SJSA1 (cell line): ENCODE data around the gene CHST9. TPM values are rescaled to one million over a fixed set of nuclear protein-coding genes. Genes with fewer than 3 reads are reported as not detected.

Experiments used
- DNase-seq, 2 experiments: peaks; one replicate each; pipeline ENCODE4 v3.0.0-alpha.2; 2015 to 2020; ENCODE audit warnings: low spot score in 2 of 2, low read depth in 1 of 2
- H3K27ac ChIP-seq: fragments of 250-450 bp; sonication (Bioruptor Pico); 2 replicates; pipeline ENCODE4 v1.5.1; 2020; ENCODE audit warnings: mild to moderate bottlenecking, moderate library complexity
- H3K27me3 ChIP-seq: fragments of 250-450 bp; sonication (Bioruptor Pico); replicated peaks from 2 replicates; pipeline ENCODE4 v1.5.1; 2020; ENCODE audit warnings: mild to moderate bottlenecking, moderate library complexity
- H3K36me3 ChIP-seq: fragments of 250-450 bp; sonication (Bioruptor Pico); 2 replicates; pipeline ENCODE4 v1.5.1; 2020; ENCODE audit warnings: mild to moderate bottlenecking
- H3K4me1 ChIP-seq: fragments of 250-450 bp; sonication (Bioruptor Pico); replicated peaks from 2 replicates; pipeline ENCODE4 v1.6.1; 2021; ENCODE audit warnings: mild to moderate bottlenecking
- H3K4me3 ChIP-seq: fragments of 250-450 bp; sonication (Bioruptor Pico); 2 replicates; pipeline ENCODE4 v1.5.1; 2020; ENCODE audit warnings: mild to moderate bottlenecking
- H3K9me3 ChIP-seq: fragments of 250-450 bp; sonication (Bioruptor Pico); replicated peaks from 2 replicates; pipeline ENCODE4 v1.5.1; 2020; ENCODE audit warnings: mild to moderate bottlenecking
- total RNA-seq: library from RNA; depleted of rRNA; stranded (reverse); fragments of >200 nt; shearing (Covaris generic); gene quantifications from 2 replicates; pipeline ENCODE4 v1.2.3, GENCODE V29; 2014

Gene CHST9
- total RNA-seq, 1 experiment from 2014 or later: not detected

- Histone ChIP-seq H3K4me1 (no peaks in the 10 kb centered on the region), H3K4me3 (no peak overlapping the region), H3K36me3 (no peaks in the 10 kb centered on the region), H3K27ac (no peak overlapping the region), H3K9me3 (no peaks in the 10 kb centered on the region), H3K27me3 (no peaks in the 10 kb centered on the region)
- no peak for DNase-seq
Measured at GRCh38 chr18:27143580-27144287, 41.4 kb downstream of the CHST9 start.

- no peaks in the 10 kb centered on the region for H3K36me3 ChIP-seq
- DNase-seq: no peak
- no peaks in the 10 kb centered on the region for H3K9me3 ChIP-seq
- H3K27ac ChIP-seq: no peak overlapping the region
- no peak overlapping the region for H3K4me3 ChIP-seq
- H3K27me3 ChIP-seq: no peaks in the 10 kb centered on the region
- no peaks in the 10 kb centered on the region for H3K4me1 ChIP-seq
Measured at GRCh38 chr18:27142891-27143290, 42.2 kb downstream of the CHST9 start.

- Histone ChIP-seq H3K9me3 (no peaks in the 10 kb centered on the region), H3K27me3 (no peaks in the 10 kb centered on the region), H3K4me1 (no peaks in the 10 kb centered on the region), H3K4me3 (no peak overlapping the region), H3K36me3 (no peaks in the 10 kb centered on the region), H3K27ac (no peak overlapping the region)
- DNase-seq: no peak
Measured at GRCh38 chr18:27141876-27142275, 43.2 kb downstream of the CHST9 start.

GRCh38 chr18:27138079-27138478, 47.0 kb downstream of the CHST9 start:
- no peaks in the 10 kb centered on the region for H3K36me3 ChIP-seq

GRCh38 chr18:27136208-27136535, 48.9 kb downstream of the CHST9 start:
- H3K4me1 ChIP-seq: no peaks in the 10 kb centered on the region
- H3K4me3 ChIP-seq: no peak overlapping the region
- H3K27me3 ChIP-seq: no peaks in the 10 kb centered on the region
- DNase-seq: no peak
- no peak overlapping the region for H3K27ac ChIP-seq
- no peaks in the 10 kb centered on the region for H3K9me3 ChIP-seq
- no peaks in the 10 kb centered on the region for H3K36me3 ChIP-seq

More at GRCh38 chr18:27138079-27138478, 47.0 kb downstream of the CHST9 start:
- H3K9me3 ChIP-seq: no peaks in the 10 kb centered on the region
- no peak overlapping the region for H3K4me3 ChIP-seq
- no peaks in the 10 kb centered on the region for H3K4me1 ChIP-seq
- H3K27ac ChIP-seq: no peak overlapping the region
- H3K27me3 ChIP-seq: no peaks in the 10 kb centered on the region
- no peak for DNase-seq

GRCh38 chr18:27135504-27136207, 49.5 kb downstream of the CHST9 start:
- no peaks in the 10 kb centered on the region for H3K9me3 ChIP-seq
- H3K4me3 ChIP-seq: no peak overlapping the region
- H3K27me3 ChIP-seq: no peaks in the 10 kb centered on the region
- no peak overlapping the region for H3K27ac ChIP-seq
- H3K4me1 ChIP-seq: no peaks in the 10 kb centered on the region
- H3K36me3 ChIP-seq: no peaks in the 10 kb centered on the region
- no peak for DNase-seq

GRCh38 chr18:27130065-27130630, 55.0 kb downstream of the CHST9 start:
- H3K27ac ChIP-seq: no peak overlapping the region
- H3K27me3 ChIP-seq: no peaks in the 10 kb centered on the region
- no peaks in the 10 kb centered on the region for H3K36me3 ChIP-seq
- H3K4me1 ChIP-seq: no peaks in the 10 kb centered on the region
- DNase-seq: no peak
- no peak overlapping the region for H3K4me3 ChIP-seq
- H3K9me3 ChIP-seq: no peaks in the 10 kb centered on the region

- no peaks in the 10 kb centered on the region for H3K27me3 ChIP-seq
- no peaks in the 10 kb centered on the region for H3K9me3 ChIP-seq
- H3K4me1 ChIP-seq: no peaks in the 10 kb centered on the region
- no peak overlapping the region for H3K4me3 ChIP-seq
- H3K27ac ChIP-seq: no peak overlapping the region
- no peaks in the 10 kb centered on the region for H3K36me3 ChIP-seq
- DNase-seq: no peak
Measured at GRCh38 chr18:27124196-27124595, 60.9 kb downstream of the CHST9 start.

GRCh38 chr18:27121108-27121507, 64.0 kb downstream of the CHST9 start:
- Histone ChIP-seq H3K36me3 (no peaks in the 10 kb centered on the region), H3K9me3 (no peaks in the 10 kb centered on the region), H3K4me1 (no peaks in the 10 kb centered on the region), H3K27me3 (no peaks in the 10 kb centered on the region), H3K27ac (no peak overlapping the region), H3K4me3 (no peak overlapping the region)
- no peak for DNase-seq

- no peak for DNase-seq
- Histone ChIP-seq H3K36me3 (no peaks in the 10 kb centered on the region), H3K9me3 (no peaks in the 10 kb centered on the region), H3K4me1 (no peaks in the 10 kb centered on the region), H3K27ac (no peak overlapping the region), H3K27me3 (no peaks in the 10 kb centered on the region), H3K4me3 (no peak overlapping the region)
Measured at GRCh38 chr18:27120246-27120645, 64.9 kb downstream of the CHST9 start.

- Histone ChIP-seq H3K9me3 (no peaks in the 10 kb centered on the region), H3K36me3 (no peaks in the 10 kb centered on the region), H3K27me3 (no peaks in the 10 kb centered on the region), H3K4me3 (no peak overlapping the region), H3K4me1 (no peaks in the 10 kb centered on the region), H3K27ac (no peak overlapping the region)
- DNase-seq: no peak
Measured at GRCh38 chr18:27118973-27119372, 66.1 kb downstream of the CHST9 start.

- no peak for DNase-seq
- Histone ChIP-seq H3K27ac (no peak overlapping the region), H3K4me1 (no peaks in the 10 kb centered on the region), H3K9me3 (no peaks in the 10 kb centered on the region), H3K27me3 (no peaks in the 10 kb centered on the region), H3K4me3 (no peak overlapping the region), H3K36me3 (no peaks in the 10 kb centered on the region)
Measured at GRCh38 chr18:27114842-27115241, 70.3 kb downstream of the CHST9 start.

GRCh38 chr18:27113358-27113757, 71.8 kb downstream of the CHST9 start:
- no peak overlapping the region for H3K4me3 ChIP-seq
- no peak overlapping the region for H3K27ac ChIP-seq
- H3K9me3 ChIP-seq: no peaks in the 10 kb centered on the region
- no peaks in the 10 kb centered on the region for H3K36me3 ChIP-seq
- no peaks in the 10 kb centered on the region for H3K4me1 ChIP-seq
- DNase-seq: no peak
- H3K27me3 ChIP-seq: no peaks in the 10 kb centered on the region

- Histone ChIP-seq H3K9me3 (no peaks in the 10 kb centered on the region), H3K27me3 (no peaks in the 10 kb centered on the region), H3K36me3 (no peaks in the 10 kb centered on the region), H3K4me1 (no peaks in the 10 kb centered on the region), H3K4me3 (no peak overlapping the region), H3K27ac (no peak overlapping the region)
- no peak for DNase-seq
Measured at GRCh38 chr18:27110319-27110718, 74.8 kb downstream of the CHST9 start.
